HUES64 (cell line): ENCODE data around the gene NDUFS5.
"Not testable (repeated sequence)": the region's sequence is repeated elsewhere in the genome, so short reads cannot be mapped to it uniquely, and the experiment has no call there.

Source experiments
- H3K27ac ChIP-seq: 2 replicates; pipeline ENCODE4 v1.7.0; 2013; ENCODE audit warnings: low read depth, low read length, inconsistent platforms
- H3K27me3 ChIP-seq: 2 replicates; pipeline ENCODE4 v1.6.1; 2013; ENCODE audit warnings: mild to moderate bottlenecking, low read length; ENCODE audit not compliant: insufficient read depth
- H3K36me3 ChIP-seq: 2 replicates; pipeline ENCODE4 v1.6.1; 2013; ENCODE audit warnings: mild to moderate bottlenecking, low read length; ENCODE audit not compliant: insufficient read depth
- H3K4me1 ChIP-seq: 2 replicates; pipeline ENCODE4 v1.6.1; 2013; ENCODE audit warnings: mild to moderate bottlenecking, low read length, moderate library complexity; ENCODE audit not compliant: insufficient read depth
- H3K4me3 ChIP-seq: 2 replicates; pipeline ENCODE4 v1.5.1; 2013; ENCODE audit warnings: mild to moderate bottlenecking, low read length, moderate library complexity
- H3K9ac ChIP-seq: 2 replicates; pipeline ENCODE4 v1.6.1; 2013; ENCODE audit warnings: mild to moderate bottlenecking, low read depth, low read length
- H3K9me3 ChIP-seq: 2 replicates; pipeline ENCODE4 v1.6.1; 2013; ENCODE audit warnings: low read depth, low read length; ENCODE audit not compliant: insufficient read depth
- WGBS: fragments of 150-250, 120-280 bp; methylation state at CpG from one replicate; pipeline ENCODE4 v1.1.7; 2013; ENCODE audit warnings: missing lambda C conversion rate; 5-methylcytosine and 5-hydroxymethylcytosine counted together

Gene NDUFS5

GRCh38 chr1:39071557-39071956 lies 45.4 kb downstream of the NDUFS5 start:
- H3K4me1 ChIP-seq, H3K36me3 ChIP-seq: not testable (repeated sequence)

GRCh38 chr1:39076127-39076798 lies 50.1 kb downstream of the NDUFS5 start:
- WGBS, result 89% methylated on average over 13 of the region's 13 CpGs
- Histone ChIP-seq H3K27me3 (peaks cover 2% of the 10 kb centered on the region), H3K36me3 (no peaks in the 10 kb centered on the region), H3K4me3 (no peak overlapping the region), H3K9ac (no peak overlapping the region), H3K27ac (no peak overlapping the region), H3K4me1 (no peaks in the 10 kb centered on the region), H3K9me3 (0 out of 2 replicates have a peak, but pooled peaks cover 3% of the 10 kb centered on the region)

More at GRCh38 chr1:39071557-39071956, 45.4 kb downstream of the NDUFS5 start:
- not testable (repeated sequence) for H3K9ac ChIP-seq, H3K4me3 ChIP-seq, H3K9me3 ChIP-seq, H3K27me3 ChIP-seq, H3K27ac ChIP-seq

GRCh38 chr1:39076799-39077148 lies 50.6 kb downstream of the NDUFS5 start:
- Histone ChIP-seq H3K4me3 (no peak overlapping the region), H3K4me1 (no peaks in the 10 kb centered on the region), H3K36me3 (no peaks in the 10 kb centered on the region), H3K9ac (no peak overlapping the region), H3K27me3 (peaks cover 4% of the 10 kb centered on the region), H3K27ac (no peak overlapping the region), H3K9me3 (no peaks in the 10 kb centered on the region)
- 87% methylated on average over 2 of the region's 2 CpGs for WGBS

GRCh38 chr1:39080269-39080826 lies 54.2 kb downstream of the NDUFS5 start:
- H3K27me3 ChIP-seq, result peaks cover 24% of the 10 kb centered on the region
- WGBS, result 71% methylated on average over 12 of the region's 12 CpGs

GRCh38 chr1:39080831-39081270 lies 54.7 kb downstream of the NDUFS5 start:
- H3K9me3 ChIP-seq, result no peaks in the 10 kb centered on the region
- H3K27ac ChIP-seq, result no peak overlapping the region
- H3K9ac ChIP-seq, result no peak overlapping the region

More at GRCh38 chr1:39080269-39080826, 54.2 kb downstream of the NDUFS5 start:
- Histone ChIP-seq H3K4me1 (peaks cover 7% of the 10 kb centered on the region), H3K4me3 (peak overlapping the region; percentile 44), H3K36me3 (no peaks in the 10 kb centered on the region), H3K9me3 (no peaks in the 10 kb centered on the region), H3K9ac (no peak overlapping the region), H3K27ac (no peak overlapping the region)

GRCh38 chr1:39081271-39082009 lies 55.3 kb downstream of the NDUFS5 start:
- H3K27ac ChIP-seq, result no peak overlapping the region
- peak overlapping the region; percentile 59 for H3K9ac ChIP-seq
- peaks cover 7% of the 10 kb centered on the region for H3K4me1 ChIP-seq
- WGBS, result under 1% methylated on average over 105 of the region's 105 CpGs
- H3K36me3 ChIP-seq, result no peaks in the 10 kb centered on the region
- H3K4me3 ChIP-seq, result peak overlapping the region; percentile 62
- H3K9me3 ChIP-seq, result no peaks in the 10 kb centered on the region
- H3K27me3 ChIP-seq, result peaks cover 24% of the 10 kb centered on the region

More at GRCh38 chr1:39080831-39081270, 54.7 kb downstream of the NDUFS5 start:
- Histone ChIP-seq H3K4me1 (peaks cover 7% of the 10 kb centered on the region), H3K4me3 (peak overlapping the region; percentile 44), H3K36me3 (no peaks in the 10 kb centered on the region), H3K27me3 (peaks cover 24% of the 10 kb centered on the region)
- 3% methylated on average over 29 of the region's 35 CpGs for WGBS

GRCh38 chr1:39082010-39082799 lies 56.1 kb downstream of the NDUFS5 start:
- Histone ChIP-seq H3K9ac (no peak overlapping the region), H3K36me3 (no peaks in the 10 kb centered on the region), H3K27me3 (peaks cover 24% of the 10 kb centered on the region), H3K4me3 (peak overlapping the region; percentile 62), H3K27ac (no peak overlapping the region), H3K4me1 (peaks cover 7% of the 10 kb centered on the region), H3K9me3 (no peaks in the 10 kb centered on the region)
- WGBS, result 11% methylated on average over 29 of the region's 29 CpGs

GRCh38 chr1:39082811-39083576 lies 56.8 kb downstream of the NDUFS5 start:
- Histone ChIP-seq H3K9me3 (no peaks in the 10 kb centered on the region), H3K4me1 (peaks cover 7% of the 10 kb centered on the region), H3K36me3 (no peaks in the 10 kb centered on the region), H3K27me3 (peaks cover 24% of the 10 kb centered on the region), H3K9ac (no peak overlapping the region), H3K27ac (no peak overlapping the region), H3K4me3 (peak overlapping the region; percentile 62; the same call in 1 of the 2 replicates)
- WGBS, result 91% methylated on average over 4 of the region's 4 CpGs

GRCh38 chr1:39084191-39084590 lies 58.0 kb downstream of the NDUFS5 start:
- peaks cover 7% of the 10 kb centered on the region for H3K4me1 ChIP-seq
- H3K4me3 ChIP-seq, result no peak overlapping the region
- H3K27ac ChIP-seq, result no peak overlapping the region
- no peaks in the 10 kb centered on the region for H3K36me3 ChIP-seq
- no peaks in the 10 kb centered on the region for H3K9me3 ChIP-seq
- no peak overlapping the region for H3K9ac ChIP-seq
- 94% methylated on average over 17 of the region's 17 CpGs for WGBS
- H3K27me3 ChIP-seq, result peaks cover 23% of the 10 kb centered on the region
